GM12878 (cell line): ENCODE results near the gene BMPR1B.

ENCODE experiments used
- CHD2 ChIP-seq: IDR thresholded peaks from 2 replicates; pipeline ENCODE4 v1.6.1; 2011; ENCODE audit warnings: low read depth, low read length, improper control_type of control experiment, borderline replicate concordance
- CTCF ChIP-seq, 3 experiments: IDR thresholded peaks in 2 of 3; conservative IDR thresholded peaks in 1 of 3; 2 replicates each; pipeline ENCODE4 v1.5.1; 2011; ENCODE audit warnings: low read depth in 3 of 3, low read length in 3 of 3, mild to moderate bottlenecking in 3 of 3, control low read depth in 2 of 3, moderate library complexity in 2 of 3, inconsistent platforms in 1 of 3, mixed read lengths in 1 of 3; ENCODE audit not compliant: control insufficient read depth in 2 of 3, insufficient read depth in 1 of 3; ENCODE audit errors: extremely low read depth in 1 of 3
- HDAC2 ChIP-seq: fragments of 200-600 bp; sonication (generic); IDR thresholded peaks from 2 replicates; pipeline ENCODE4 v1.6.1; 2017
- KDM1A ChIP-seq: fragments of 200-600 bp; sonication (generic); IDR thresholded peaks from 2 replicates; pipeline ENCODE4 v1.6.1; 2016; ENCODE audit warnings: borderline replicate concordance
- USF1 ChIP-seq: IDR thresholded peaks from 2 replicates; pipeline ENCODE4 v1.6.1; 2011; ENCODE audit warnings: borderline replicate concordance, low read depth, mild to moderate bottlenecking, moderate library complexity, mixed read lengths, low read length; ENCODE audit not compliant: insufficient read depth; ENCODE audit errors: extremely low read length

GRCh38 chr4:94711635-94712034 lies 46.1 kb upstream of the BMPR1B start:
- TF ChIP-seq HDAC2 (no peak), CTCF (IDR thresholded peaks at IDR 0.05 in 2 of 3, conservative IDR thresholded peaks at IDR 0.05 in 1 of 3; ENCODE audit: control insufficient read depth in 2 of 3, extremely low read depth in 1 of 3, insufficient read depth in 1 of 3, low read depth in 3 of 3, low read length in 3 of 3) (no peak), USF1 (no peak), CHD2 (no peak), KDM1A (no peak)
